VCaP (cell line): ENCODE results near the gene HTR6.

ENCODE experiments used
- H3K27ac ChIP-seq: fragments of 450-650 bp; 2 replicates; pipeline ENCODE4 v1.5.1; 2017
- TF ChIP-seq, protein P1 (sequence below): fragments of 450-650 bp; conservative IDR thresholded peaks from 2 replicates; pipeline ENCODE4 v1.5.1; 2017; ENCODE audit warnings: mild to moderate bottlenecking, moderate library complexity

Gene HTR6

DNA sequence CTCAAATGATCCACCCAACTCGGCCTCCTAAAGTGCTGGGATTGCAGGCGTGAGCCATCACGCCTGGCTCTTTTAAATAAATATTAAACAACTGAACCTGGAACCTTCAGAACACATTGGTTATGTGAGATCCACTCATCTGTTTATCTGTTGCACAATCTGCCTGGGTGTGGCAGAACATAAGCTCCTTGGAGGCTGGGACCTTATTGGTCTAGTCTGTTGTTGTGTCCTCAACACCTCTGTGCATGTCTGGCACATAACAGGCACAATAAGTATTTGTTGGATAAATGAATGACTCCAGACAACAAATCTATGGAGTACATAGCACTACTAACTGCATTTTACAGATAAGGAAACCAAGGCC lies 24.7 kb upstream of the HTR6 start:
- peak overlapping the region; percentile 36 for H3K27ac ChIP-seq
- TF ChIP-seq, protein P1, sequence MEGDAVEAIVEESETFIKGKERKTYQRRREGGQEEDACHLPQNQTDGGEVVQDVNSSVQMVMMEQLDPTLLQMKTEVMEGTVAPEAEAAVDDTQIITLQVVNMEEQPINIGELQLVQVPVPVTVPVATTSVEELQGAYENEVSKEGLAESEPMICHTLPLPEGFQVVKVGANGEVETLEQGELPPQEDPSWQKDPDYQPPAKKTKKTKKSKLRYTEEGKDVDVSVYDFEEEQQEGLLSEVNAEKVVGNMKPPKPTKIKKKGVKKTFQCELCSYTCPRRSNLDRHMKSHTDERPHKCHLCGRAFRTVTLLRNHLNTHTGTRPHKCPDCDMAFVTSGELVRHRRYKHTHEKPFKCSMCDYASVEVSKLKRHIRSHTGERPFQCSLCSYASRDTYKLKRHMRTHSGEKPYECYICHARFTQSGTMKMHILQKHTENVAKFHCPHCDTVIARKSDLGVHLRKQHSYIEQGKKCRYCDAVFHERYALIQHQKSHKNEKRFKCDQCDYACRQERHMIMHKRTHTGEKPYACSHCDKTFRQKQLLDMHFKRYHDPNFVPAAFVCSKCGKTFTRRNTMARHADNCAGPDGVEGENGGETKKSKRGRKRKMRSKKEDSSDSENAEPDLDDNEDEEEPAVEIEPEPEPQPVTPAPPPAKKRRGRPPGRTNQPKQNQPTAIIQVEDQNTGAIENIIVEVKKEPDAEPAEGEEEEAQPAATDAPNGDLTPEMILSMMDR: no peak

GRCh38 chr1:19640363-19641316 lies 24.0 kb upstream of the HTR6 start:
- TF ChIP-seq, protein P1: peak; percentile 58
- H3K27ac ChIP-seq: peak overlapping the region; percentile 36

- TF ChIP-seq, protein P1: no peak
- H3K27ac ChIP-seq: peak overlapping the region; percentile 66; the same call in 1 of the 2 replicates
These were observed 21.6 kb upstream of the HTR6 start for GRCh38 chr1:19643121-19643520.

- TF ChIP-seq, protein P1: no peak
- H3K27ac ChIP-seq: peak within 1 kb of the TSS; percentile 66
These were observed 20.9 kb upstream of the HTR6 start, which contains the start of gene NBL1 for GRCh38 chr1:19643602-19644394. NBL1 (plus strand) TSS chr1:19644311; CDS start chr1:19655031, 10,720 bp downstream.

DNA sequence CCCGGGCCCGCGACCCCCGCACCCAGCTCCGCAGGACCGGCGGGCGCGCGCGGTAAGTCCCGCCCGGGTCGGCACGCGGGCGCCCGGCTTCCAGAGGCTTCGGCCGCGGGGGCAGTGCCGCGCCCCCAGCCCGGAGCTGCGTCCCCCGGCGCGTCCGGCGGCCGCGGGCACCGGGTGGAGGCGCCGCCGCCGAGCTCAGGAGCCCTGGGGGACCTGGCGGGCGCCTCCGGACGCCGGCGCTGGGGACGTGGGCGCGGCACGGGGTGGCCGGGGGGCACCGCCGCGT lies 20.3 kb upstream of the HTR6 start:
- H3K27ac ChIP-seq: peak overlapping the region; percentile 66
- TF ChIP-seq, protein P1: no peak

DNA sequence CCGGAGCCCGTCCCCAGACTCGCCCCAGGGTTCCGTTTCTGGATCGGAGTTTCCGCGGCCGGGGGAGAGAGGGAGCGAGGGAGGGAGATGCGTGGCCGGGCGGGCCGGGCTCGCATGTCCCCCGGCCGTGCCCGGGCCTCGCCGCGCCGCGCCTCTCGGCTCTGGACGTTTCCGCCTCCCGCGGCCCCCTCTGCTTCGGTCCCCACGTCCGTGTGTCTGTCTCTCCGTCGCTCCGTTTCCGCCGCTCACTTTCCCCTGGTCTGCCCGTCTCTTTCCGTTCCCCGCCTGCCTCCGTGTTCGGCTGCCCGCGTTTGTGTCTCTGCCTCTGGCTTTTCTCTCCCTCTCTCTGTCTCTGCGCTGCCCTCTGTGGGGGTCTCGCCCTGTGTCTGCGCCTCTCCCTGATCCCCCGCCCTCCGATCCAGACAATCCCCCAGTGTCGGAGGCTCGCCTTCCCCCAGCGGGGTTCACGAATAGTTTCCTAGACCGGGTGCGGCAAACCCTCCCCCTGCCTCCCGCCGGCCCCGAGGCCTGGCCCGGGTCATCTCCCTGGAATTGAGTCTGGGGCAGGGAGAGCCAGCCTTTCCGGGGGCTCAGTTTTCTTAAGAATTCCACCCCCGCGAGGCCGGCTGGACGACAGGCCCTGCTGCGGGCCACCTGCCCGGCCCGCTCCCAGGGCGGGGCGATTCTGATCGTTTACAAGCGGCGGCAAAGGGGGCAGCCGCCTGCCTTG lies 19.8 kb upstream of the HTR6 start:
- TF ChIP-seq, protein P1: no peak
- peak overlapping the region; percentile 66 for H3K27ac ChIP-seq
